DMS114 treated with DMSO at 0.1 percent for 48 hours (cell line): ENCODE measurements around the gene CACNA2D4.

Experiments used
- DNase-seq: peaks from one replicate; lab custom pipeline; 2025; ENCODE audit not compliant: unreplicated experiment; lab: John Stamatoyannopoulos, UW

The CACNA2D4 gene

GRCh38 chr12:1816730-1817348 lies 101.6 kb downstream of the CACNA2D4 start:
- no peak for DNase-seq

- DNase-seq: no peak
Observed at GRCh38 chr12:1815814-1816729, 102.4 kb downstream of the CACNA2D4 start.

GRCh38 chr12:1815108-1815507 lies 103.3 kb downstream of the CACNA2D4 start:
- DNase-seq: no peak

- DNase-seq: no peak
Observed at GRCh38 chr12:1814266-1814665, 104.2 kb downstream of the CACNA2D4 start.

- DNase-seq: no peak
Observed at GRCh38 chr12:1812650-1813302, 105.7 kb downstream of the CACNA2D4 start.

- no peak for DNase-seq
Observed at GRCh38 chr12:1811948-1812291, 106.5 kb downstream of the CACNA2D4 start.

- no peak for DNase-seq
Observed at GRCh38 chr12:1811281-1811947, 107.0 kb downstream of the CACNA2D4 start.

- no peak for DNase-seq
Observed at GRCh38 chr12:1810931-1811280, 107.5 kb downstream of the CACNA2D4 start.

GRCh38 chr12:1810201-1810930 lies 108.1 kb downstream of the CACNA2D4 start:
- no peak for DNase-seq

- DNase-seq: no peak
Observed at GRCh38 chr12:1809591-1810190, 108.8 kb downstream of the CACNA2D4 start.

GRCh38 chr12:1808798-1809480 lies 109.5 kb downstream of the CACNA2D4 start:
- no peak for DNase-seq

GRCh38 chr12:1808036-1808797 lies 110.2 kb downstream of the CACNA2D4 start:
- no peak for DNase-seq

- DNase-seq: no peak
Observed at GRCh38 chr12:1807087-1807860, 111.2 kb downstream of the CACNA2D4 start.

- no peak for DNase-seq
Observed at GRCh38 chr12:1806301-1807086, 112.0 kb downstream of the CACNA2D4 start.

- DNase-seq: no peak
Observed at GRCh38 chr12:1805441-1806081, 112.9 kb downstream of the CACNA2D4 start.

- DNase-seq: peak; percentile 86
Observed at GRCh38 chr12:1804545-1805332, 113.7 kb downstream of the CACNA2D4 start.
